GM06990 (cell line): ENCODE data around the gene KLRC2.
"Not testable (repeated sequence)": the region's sequence is repeated elsewhere in the genome, so short reads cannot be mapped to it uniquely, and the experiment has no call there.

ENCODE experiments used
- DNase-seq: peaks from one replicate; pipeline ENCODE4 v3.0.0-alpha.2; 2011; ENCODE audit not compliant: insufficient read length; ENCODE audit errors: extremely low read depth
- H3K27me3 ChIP-seq: replicated peaks from 2 replicates; pipeline ENCODE4 v1.6.0; 2011; ENCODE audit warnings: low read length; ENCODE audit not compliant: control insufficient read depth, insufficient read depth
- H3K36me3 ChIP-seq: 2 replicates; pipeline ENCODE4 v1.5.1; 2011; ENCODE audit warnings: low read length; ENCODE audit not compliant: control insufficient read depth, insufficient read depth
- H3K4me3 ChIP-seq: replicated peaks from 2 replicates; pipeline ENCODE4 v1.5.1; 2011; ENCODE audit warnings: low read depth, mild to moderate bottlenecking, control low read depth, low read length
- CTCF ChIP-seq: IDR thresholded peaks from 2 replicates; pipeline ENCODE4 v1.5.1; 2011; ENCODE audit warnings: low read length, control low read depth, mild to moderate bottlenecking, inconsistent platforms; ENCODE audit not compliant: insufficient read depth, poor library complexity, severe bottlenecking

The KLRC2 gene

GRCh38 chr12:10424260-10424899 is 11.4 kb downstream of the KLRC2 start:
- H3K27me3 ChIP-seq, DNase-seq, H3K36me3 ChIP-seq, H3K4me3 ChIP-seq: not testable (repeated sequence)

DNA sequence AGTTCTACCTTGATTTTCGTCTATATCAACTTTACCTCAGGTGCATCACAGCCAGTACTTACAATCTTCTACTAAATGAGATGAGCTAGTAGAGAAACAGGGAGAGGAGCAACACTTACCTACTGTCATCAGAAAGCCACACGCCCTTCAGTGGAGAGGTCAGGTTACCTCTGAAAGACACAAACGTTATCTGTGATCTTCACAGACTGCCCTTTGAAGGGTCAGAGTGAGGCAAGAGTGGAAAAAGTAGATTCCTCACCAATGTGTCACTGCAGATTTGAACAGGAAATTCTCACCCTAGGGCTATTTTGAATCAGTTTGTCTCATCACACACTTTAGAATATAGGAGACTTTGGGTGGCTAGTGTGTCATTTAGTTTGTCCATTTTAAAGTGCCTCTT is 13.7 kb downstream of the KLRC2 start:
- not testable (repeated sequence) for H3K4me3 ChIP-seq, DNase-seq, H3K27me3 ChIP-seq, H3K36me3 ChIP-seq

DNA sequence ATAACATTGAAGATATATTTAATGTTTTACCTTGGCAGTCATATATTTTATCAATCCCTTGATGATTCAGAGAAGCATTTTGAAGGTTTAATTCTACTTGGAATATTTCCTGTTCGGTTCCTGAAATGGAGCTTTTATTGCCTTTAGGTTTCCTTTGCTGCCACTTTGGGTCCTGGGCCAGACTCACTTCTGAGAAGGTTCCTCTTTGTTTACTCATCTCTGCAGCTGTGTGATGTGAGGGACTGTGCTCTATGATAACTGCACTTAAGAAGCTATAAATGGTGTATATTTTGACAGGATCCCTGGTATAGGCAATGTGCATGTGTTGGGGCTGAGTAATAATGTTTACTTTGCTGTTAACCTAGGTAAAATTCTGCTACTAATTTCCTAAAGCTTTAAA is 15.5 kb downstream of the KLRC2 start, which contains the start of gene KLRC3:
TSS of gene KLRC3 (minus strand) at position 262 of the 400 bp plus-strand sequence. CDS start at position 217, 45 bp downstream.
- H3K27me3 ChIP-seq, DNase-seq, H3K36me3 ChIP-seq, H3K4me3 ChIP-seq: not testable (repeated sequence)

- H3K4me3 ChIP-seq = no peak within 1 kb of the TSS
- no peaks in the 10 kb centered on the region for H3K36me3 ChIP-seq
- no peaks in the 10 kb centered on the region for H3K27me3 ChIP-seq
- no peak for TF ChIP-seq CTCF
- no peak for DNase-seq
These were observed 26.4 kb downstream of the KLRC2 start, which contains the start of gene KLRC4 for GRCh38 chr12:10409392-10409791. KLRC4 (minus strand) TSS chr12:10409757; CDS start chr12:10409575, 182 bp downstream.

GRCh38 chr12:10408842-10409241 is 27.0 kb downstream of the KLRC2 start:
- DNase-seq = no peak
- H3K27me3 ChIP-seq = no peaks in the 10 kb centered on the region
- TF ChIP-seq CTCF = no peak
- no peaks in the 10 kb centered on the region for H3K36me3 ChIP-seq
- H3K4me3 ChIP-seq = no peak overlapping the region

- TF ChIP-seq CTCF = no peak
- H3K27me3 ChIP-seq = no peaks in the 10 kb centered on the region
- no peak for DNase-seq
- no peaks in the 10 kb centered on the region for H3K36me3 ChIP-seq
- no peak overlapping the region for H3K4me3 ChIP-seq
These were observed 29.1 kb downstream of the KLRC2 start for GRCh38 chr12:10406725-10407124.

DNA sequence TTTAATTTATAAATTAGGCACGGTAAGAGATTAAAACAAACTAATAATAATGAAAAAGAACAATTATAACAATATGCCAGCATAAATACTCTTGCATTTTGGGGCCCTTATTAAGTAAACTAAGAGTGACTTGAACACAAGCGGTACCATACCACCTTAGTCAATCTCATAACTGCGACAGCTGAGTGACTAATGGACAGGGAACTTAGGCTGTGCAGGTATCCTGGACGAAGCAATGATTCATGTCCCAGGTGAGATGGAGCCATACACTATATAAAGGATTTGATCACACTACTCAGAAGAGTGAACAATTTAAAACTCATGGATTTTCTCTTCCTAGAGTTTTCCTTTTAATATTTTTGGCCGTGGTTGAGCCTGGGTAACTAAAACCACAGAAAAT is 30.5 kb downstream of the KLRC2 start:
- TF ChIP-seq CTCF = no peak
- H3K4me3 ChIP-seq = no peak overlapping the region

More for the DNA sequence above, 30.5 kb downstream of the KLRC2 start:
- H3K36me3 ChIP-seq = no peaks in the 10 kb centered on the region
- no peak for DNase-seq
- no peaks in the 10 kb centered on the region for H3K27me3 ChIP-seq
